RWPE1 (cell line): Measurements from ENCODE around the gene PEMT.
A peak's percentile ranks its signal among the peaks of the same experiment; 100 is the strongest.

Experiments used
- CTCF ChIA-PET: fragments of 350-600 bp; sonication (Branson Sonifier 250); formaldehyde crosslinking; extraction: SDS; loops from one replicate; lab custom pipeline; 2021; lab: Yijun Ruan, JAX
- POLR2A ChIA-PET: fragments of 400-600 bp; formaldehyde crosslinking; extraction: SDS; loops from one replicate; lab custom pipeline; 2020; ENCODE audit warnings: antibody characterized with exemption; ENCODE audit not compliant: low non-redundant PET; lab: Yijun Ruan, JAX
- DNase-seq: peaks from one replicate; pipeline ENCODE4 v3.0.0; 2012; ENCODE audit warnings: low spot score
- H3K27ac ChIP-seq: fragments of 450-650 bp; 2 replicates; pipeline ENCODE4 v1.5.1; 2017
- CTCF ChIP-seq: fragments of 450-650 bp; conservative IDR thresholded peaks from 2 replicates; pipeline ENCODE4 v1.5.1; 2017; ENCODE audit warnings: low read depth, mild to moderate bottlenecking

Gene PEMT

DNA sequence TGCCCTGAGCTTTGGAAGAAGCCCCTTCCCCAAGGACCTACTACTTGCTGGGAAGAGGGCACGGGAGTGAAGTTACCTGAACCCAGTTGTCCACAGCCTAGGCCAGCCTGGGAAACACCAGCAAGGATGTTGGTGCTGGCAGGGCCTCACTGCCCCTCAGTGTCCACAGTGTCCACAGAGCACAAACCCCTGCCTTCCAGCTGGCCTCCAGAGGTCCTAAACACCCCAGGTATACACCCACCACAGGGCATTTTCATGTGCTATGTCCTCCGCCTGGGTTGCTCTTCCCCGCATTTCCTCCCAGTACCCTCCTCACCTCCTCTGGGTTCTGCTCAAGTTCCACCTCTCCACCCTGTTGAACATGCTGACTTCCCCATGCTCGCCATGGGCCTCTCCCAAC lies 4.2 kb upstream of the PEMT start:
- peak overlapping the region; percentile 89 for H3K27ac ChIP-seq
- ChIA-PET CTCF (interaction anchor here (0.5 to 0.6 kb wide), 2 partner anchors 28 to 274 kb away, joined by 3 to 4 read pairs; no protein-coding TSS in a partner anchor), POLR2A (no interaction called here)
- no peak for TF ChIP-seq CTCF
- DNase-seq = no peak

DNA sequence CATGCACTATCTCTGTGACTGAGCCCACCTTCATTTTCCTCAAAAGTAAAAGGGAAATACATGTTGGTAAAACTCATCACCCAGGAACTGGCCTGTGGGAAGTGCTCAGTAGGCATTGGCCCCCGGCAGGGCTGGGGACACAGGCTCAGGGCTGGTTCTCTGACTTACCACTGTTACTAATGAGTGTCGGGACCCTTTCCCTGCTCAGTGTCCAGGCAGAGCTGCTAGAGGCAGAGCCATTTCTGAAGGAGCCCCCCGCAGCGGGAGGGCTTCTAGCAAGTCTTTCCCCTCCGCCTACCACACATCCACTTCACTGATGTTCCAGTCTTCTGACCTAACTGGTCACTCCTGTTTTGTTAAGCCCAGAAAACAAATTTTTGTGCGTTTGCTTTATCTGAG lies 1.7 kb upstream of the PEMT start:
- H3K27ac ChIP-seq = peak overlapping the region; percentile 89
- no peak for DNase-seq
- CTCF ChIA-PET = no interaction called here
- TF ChIP-seq CTCF = no peak
- POLR2A ChIA-PET = no interaction called here

- CTCF ChIA-PET = interaction anchor here (0.6 to 1.7 kb wide), 5 partner anchors 22 to 159 kb away, joined by 3 to 4 read pairs (median 3); no protein-coding TSS in a partner anchor
- H3K27ac ChIP-seq = peak overlapping the region; percentile 89
- no peak for DNase-seq
- TF ChIP-seq CTCF = no peak
- POLR2A ChIA-PET = no interaction called here
These were observed 589 bp downstream of the PEMT start for GRCh38 chr17:17590883-17591354.

DNA sequence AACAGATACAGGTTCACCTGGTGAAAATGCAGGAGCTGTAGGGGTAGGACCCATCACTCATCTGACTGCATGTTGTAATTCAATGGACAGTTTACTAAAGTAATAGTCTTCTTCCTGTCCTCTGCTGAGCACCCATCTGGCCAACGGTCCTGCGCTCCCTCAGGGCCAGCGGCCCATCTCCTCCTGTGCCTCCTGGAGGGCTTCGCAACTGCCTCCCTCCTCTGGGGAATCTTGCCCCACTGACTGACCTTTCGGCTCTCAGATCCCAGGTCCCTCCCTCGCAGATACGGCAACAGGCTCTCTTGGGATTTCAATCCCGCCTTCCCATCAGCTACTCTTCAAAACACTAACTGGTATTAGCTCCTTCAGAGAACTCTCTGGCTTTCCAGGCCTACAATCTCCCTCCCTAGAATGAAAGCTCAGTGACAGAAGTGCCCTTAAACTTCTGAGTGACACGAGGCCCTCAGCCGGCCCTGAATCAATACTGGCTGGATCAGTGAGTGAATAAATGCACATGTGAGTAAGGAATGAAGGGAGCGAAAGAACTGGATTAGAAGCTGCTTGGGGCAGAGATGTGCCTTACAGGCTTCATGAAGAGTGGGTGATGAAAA lies 1.3 kb downstream of the PEMT start:
- H3K27ac ChIP-seq = peak overlapping the region; percentile 89
- CTCF ChIA-PET = interaction anchor here (0.6 to 1.7 kb wide), 5 partner anchors 21 to 158 kb away, joined by 3 to 5 read pairs (median 3); no protein-coding TSS in a partner anchor
- POLR2A ChIA-PET = no interaction called here
- no peak for TF ChIP-seq CTCF
- no peak for DNase-seq

GRCh38 chr17:17587614-17588337 lies 3.7 kb downstream of the PEMT start:
- TF ChIP-seq CTCF = no peak
- no peak overlapping the region for H3K27ac ChIP-seq
- DNase-seq = no peak
- ChIA-PET POLR2A (no interaction called here), CTCF (no interaction called here)

GRCh38 chr17:17582372-17582771 lies 9.1 kb downstream of the PEMT start:
- ChIA-PET POLR2A (no interaction called here), CTCF (interaction anchor here (0.6 to 0.7 kb wide), 2 partner anchors 295 to 350 kb away, joined by 3 to 4 read pairs; no protein-coding TSS in a partner anchor)
- no peak for TF ChIP-seq CTCF
- no peak for DNase-seq
- peak overlapping the region; percentile 35; the same call in 1 of the 2 replicates for H3K27ac ChIP-seq
